Spleen (tissue), 11 donors: ENCODE results near the gene MRPL44. TPM values are rescaled to one million over a fixed set of nuclear protein-coding genes. Genes with fewer than 3 reads are reported as not detected.

Source experiments
- DNase-seq: peaks from one replicate; pipeline ENCODE4 v3.0.0-alpha.2; 2020
- H3K27ac ChIP-seq, 8 donors: fragments of 200-600 bp; sonication (generic) in 7 of 8; 1 replicate in 4 of 8; 2 replicates in 4 of 8; pipeline versions ENCODE4 v1.5.0 to v1.8.0; 2016 to 2021; ENCODE audit warnings: inconsistent platforms in 4 of 8, mild to moderate bottlenecking in 4 of 8, moderate library complexity in 1 of 8
- H3K27me3 ChIP-seq, 7 donors: fragments of 200-600 bp; sonication (generic) in 6 of 7; replicated peaks in 1 of 7; 1 replicate in 4 of 7; 2 replicates in 3 of 7; pipeline versions ENCODE4 v1.5.0 to v1.8.0; 2016 to 2021; ENCODE audit warnings: inconsistent platforms in 3 of 7, mild to moderate bottlenecking in 1 of 7
- H3K36me3 ChIP-seq, 6 donors: fragments of 200-600 bp; sonication (generic) in 5 of 6; 1 replicate in 4 of 6; 2 replicates in 2 of 6; pipeline versions ENCODE4 v1.5.0 to v1.8.0; 2016 to 2021; ENCODE audit warnings: inconsistent platforms in 2 of 6
- H3K4me1 ChIP-seq, 6 donors: fragments of 200-600 bp; sonication (generic) in 5 of 6; 1 replicate in 3 of 6; 2 replicates in 3 of 6; pipeline versions ENCODE4 v1.5.0 to v1.8.0; 2016 to 2021; ENCODE audit warnings: inconsistent platforms in 3 of 6
- H3K4me3 ChIP-seq, 8 donors: fragments of 200-600 bp; sonication (generic) in 7 of 8; 1 replicate in 4 of 8; 2 replicates in 4 of 8; pipeline versions ENCODE4 v1.5.0 to v1.8.0; 2016 to 2021; ENCODE audit warnings: inconsistent platforms in 4 of 8, mild to moderate bottlenecking in 4 of 8, moderate library complexity in 2 of 8
- H3K9me3 ChIP-seq, 8 donors: fragments of 200-600 bp; sonication (generic) in 7 of 8; 1 replicate in 4 of 8; 2 replicates in 4 of 8; pipeline versions ENCODE4 v1.5.0 to v1.8.0; 2016 to 2021; ENCODE audit warnings: inconsistent platforms in 4 of 8
- CTCF ChIP-seq, 11 experiments: fragments of 200-600 bp in 7 of 11; fragments of 450-650 bp in 4 of 11; sonication (generic) in 4 of 11; IDR thresholded peaks in 8 of 11; conservative IDR thresholded peaks in 3 of 11; 1 replicate in 7 of 11; 2 replicates in 4 of 11; pipeline versions ENCODE4 v1.4.0 to v1.8.0; 2016 to 2021; ENCODE audit warnings: antibody characterized with exemption in 11 of 11, inconsistent platforms in 4 of 11, mild to moderate bottlenecking in 1 of 11
- POLR2A ChIP-seq, 3 donors: fragments of 450-650 bp; IDR thresholded peaks; one replicate each; pipeline ENCODE4 v1.5.1; 2017; ENCODE audit warnings: antibody characterized with exemption in 3 of 3, mild to moderate bottlenecking in 1 of 3
- POLR2AphosphoS5 ChIP-seq, 3 donors: sonication (generic); formaldehyde crosslinking; IDR thresholded peaks; one replicate each; pipeline ENCODE4 v1.5.1; 2017; ENCODE audit warnings: antibody characterized with exemption in 3 of 3
- WGBS, 5 donors: extraction: QIAGEN DNeasy Blood & Tissue Kit in 3 of 5; methylation state at CpG; one replicate each; pipeline versions ENCODE4 v1.1.5 to v1.1.7; 2013 to 2018; 5-methylcytosine and 5-hydroxymethylcytosine counted together
- intact Hi-C: fragments of 100-400 bp; cut with DNase I; formaldehyde crosslinking; loops from one replicate; pipeline ENCODE4 v1.15.0; 2023; ENCODE audit warnings: low total_unique reads
- polyA plus RNA-seq, 3 donors: library from polyadenylated mRNA; stranded (reverse); fragments of 200-250 nt; gene quantifications; one replicate each; pipeline ENCODE4 v1.2.1, GENCODE V29; 2013
- total RNA-seq, 7 donors: library from RNA; depleted of rRNA in 3 of 7; stranded (reverse); fragments of >200 nt in 3 of 7; fragmentation: NEBNext Ultra II Directional in 4 of 7; extraction: Animal tissue kit (Norgen Biotek cat#: 25700) in 4 of 7; gene quantifications; one replicate each; pipeline versions ENCODE4 v1.1.0 to v1.2.1, GENCODE V29; 2016 to 2021
- donor health status: healthy with polysubstance abuse.
- donor health status: DM: no; HTN: no; CAD: no; lungs with moderate emphysema.
- donor health status: DM: no; HTN: no; CAD: no.
- donor health status: Bipolar disorder and iron deficiency.
- donor health status: healthy.
- donor health status: DM: no; HTN: no; CAD: no.
- donor health status: DM: yes; HTN: yes; CAD: no.

Gene MRPL44
- total and polyA plus RNA-seq, 10 donors, result 19.4 to 36.3 (median 26.0) TPM

DNA sequence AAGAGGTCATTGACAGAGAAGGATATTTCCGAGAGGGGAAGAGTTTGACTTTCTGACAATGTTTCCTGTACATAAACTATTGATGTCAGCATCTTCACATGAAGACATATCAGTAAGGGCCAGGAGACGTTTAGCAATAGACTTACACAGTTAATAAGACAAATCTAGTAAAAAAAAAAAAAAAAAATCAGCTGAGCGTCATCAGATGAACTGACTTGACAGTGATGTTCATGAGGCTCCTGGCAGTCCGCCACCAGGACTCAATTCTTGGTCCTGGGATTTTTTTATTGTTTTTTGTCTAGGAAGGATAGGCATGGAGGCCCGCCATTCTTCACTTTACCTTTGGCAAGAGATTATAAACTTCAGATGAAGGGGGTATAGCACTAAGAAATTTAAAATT, 14.5 kb downstream of the MRPL44 start:
- H3K4me1 ChIP-seq, result peaks cover 0 to 6% (median 3%) of the 10 kb centered on the region in 6 donors
- no peak overlapping the region for H3K27ac ChIP-seq
- H3K27me3 ChIP-seq, result no peaks in the 10 kb centered on the region
- DNase-seq, result no peak
- WGBS, 5 donors, result 85 to 94% (median 89%) methylated on average over 5 of the region's 5 CpGs
- no peak overlapping the region for H3K4me3 ChIP-seq
- H3K36me3 ChIP-seq, result peaks cover 0 to 25% (median 17%) of the 10 kb centered on the region in 6 donors
- intact Hi-C loops, result no loop called here
- no peaks in the 10 kb centered on the region for H3K9me3 ChIP-seq
- TF ChIP-seq POLR2A (IDR thresholded peaks at IDR 0.05) (no peak), CTCF (IDR thresholded peaks at IDR 0.05 in 8 of 11, conservative IDR thresholded peaks at IDR 0.05 in 3 of 11) (no peak)

- no peak overlapping the region for H3K27ac ChIP-seq
- H3K36me3 ChIP-seq, result peaks cover 0 to 15% (median 8%) of the 10 kb centered on the region in 6 donors
- 66 to 86% (median 70%) methylated on average over 7 of the region's 7 CpGs for WGBS, 5 donors
- H3K4me1 ChIP-seq, result peaks cover 0 to 6% (median 3%) of the 10 kb centered on the region in 6 donors
- H3K4me3 ChIP-seq, result no peak overlapping the region
- no peak for TF ChIP-seq POLR2A (IDR thresholded peaks at IDR 0.05)
- TF ChIP-seq CTCF (IDR thresholded peaks at IDR 0.05 in 8 of 11, conservative IDR thresholded peaks at IDR 0.05 in 3 of 11), result no peak
- no peak for TF ChIP-seq POLR2AphosphoS5 (IDR thresholded peaks at IDR 0.05)
- H3K27me3 ChIP-seq, result no peaks in the 10 kb centered on the region
- H3K9me3 ChIP-seq, result no peaks in the 10 kb centered on the region
- intact Hi-C loops, result no loop called here
- no peak for DNase-seq
Measured at GRCh38 chr2:223972656-223973102, 15.4 kb downstream of the MRPL44 start.

DNA sequence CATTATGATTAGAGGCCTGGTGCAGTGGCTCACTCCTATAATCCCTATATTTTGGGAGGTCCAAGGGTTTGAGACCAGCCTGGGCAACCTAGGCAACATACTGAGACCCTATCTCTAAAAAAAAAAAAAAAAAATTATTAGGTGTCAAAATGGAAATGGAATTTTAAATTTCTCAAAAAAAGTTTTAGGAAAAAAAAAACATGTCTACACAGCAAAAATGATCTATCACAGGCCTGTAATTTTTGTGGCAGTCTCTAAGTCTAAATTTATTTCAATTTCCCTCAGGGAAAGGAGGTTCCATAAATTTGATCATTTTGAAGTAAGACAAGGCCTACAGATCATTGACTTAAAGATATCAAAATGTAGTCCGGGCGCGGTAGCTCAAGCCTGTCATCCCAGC, 16.3 kb downstream of the MRPL44 start:
- H3K4me1 ChIP-seq, result peaks cover 0 to 6% (median 3%) of the 10 kb centered on the region in 6 donors
- WGBS, 5 donors, result 95 to 99% (median 99%) methylated on average over 3 of the region's 3 CpGs
- H3K9me3 ChIP-seq, result no peaks in the 10 kb centered on the region
- H3K27me3 ChIP-seq, result no peaks in the 10 kb centered on the region
- DNase-seq, result no peak
- intact Hi-C loops, result no loop called here
- TF ChIP-seq CTCF (IDR thresholded peaks at IDR 0.05 in 8 of 11, conservative IDR thresholded peaks at IDR 0.05 in 3 of 11), result no peak
- no peak overlapping the region for H3K27ac ChIP-seq
- H3K4me3 ChIP-seq, result no peak overlapping the region
- peaks cover 0 to 6% (median under 1%) of the 10 kb centered on the region in 6 donors for H3K36me3 ChIP-seq

DNA sequence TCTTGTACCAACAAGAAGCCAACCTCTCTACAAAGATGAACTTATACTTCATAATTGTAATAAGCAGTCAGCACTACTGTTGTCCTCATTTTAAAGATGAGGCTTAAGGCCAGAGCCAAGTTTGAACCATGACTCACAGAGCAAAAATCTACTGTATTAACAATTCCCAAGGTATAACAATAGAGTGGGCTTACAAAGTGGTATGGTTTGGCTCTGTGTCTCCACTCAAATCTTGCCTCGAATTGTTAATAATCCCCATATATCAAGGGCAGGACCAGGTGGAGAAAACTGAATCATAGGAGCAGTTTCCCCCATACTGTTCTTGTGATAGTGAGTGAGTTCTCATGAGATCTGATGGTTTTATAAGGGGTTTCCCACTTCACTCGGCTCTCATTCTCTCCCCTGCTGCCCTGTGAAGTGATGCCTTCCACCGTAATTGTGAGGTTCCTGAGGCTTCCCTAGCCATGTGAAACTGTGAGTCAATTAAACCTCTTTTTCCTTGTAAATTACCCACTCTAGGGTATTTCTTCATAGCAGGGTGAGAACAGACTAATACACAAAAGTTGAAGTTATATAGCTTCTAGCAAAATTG, 19.5 kb downstream of the MRPL44 start:
- intact Hi-C loops, result no loop called here
- H3K9me3 ChIP-seq, result no peaks in the 10 kb centered on the region
- H3K4me3 ChIP-seq, result no peak overlapping the region
- no peak for DNase-seq
- H3K4me1 ChIP-seq, result no peaks in the 10 kb centered on the region
- no peaks in the 10 kb centered on the region for H3K27me3 ChIP-seq
- no peak overlapping the region for H3K27ac ChIP-seq
- H3K36me3 ChIP-seq, result no peaks in the 10 kb centered on the region
- no peak for TF ChIP-seq POLR2A (IDR thresholded peaks at IDR 0.05)
- no peak for TF ChIP-seq CTCF (IDR thresholded peaks at IDR 0.05 in 8 of 11, conservative IDR thresholded peaks at IDR 0.05 in 3 of 11)
- no peak for TF ChIP-seq POLR2AphosphoS5 (IDR thresholded peaks at IDR 0.05)
- 74 to 84% (median 79%) methylated on average over 3 of the region's 3 CpGs for WGBS, 5 donors
